ENCODE measurements around the gene UBE2L5. TPM values are rescaled to one million over a fixed set of nuclear protein-coding genes. Genes with fewer than 3 reads are reported as not detected.

UBE2L5 gene
- total and polyA plus RNA-seq, 2 of the 4 experiments (the other 2 are of a cell fraction): 0.18 TPM; not detected in 1

DNA sequence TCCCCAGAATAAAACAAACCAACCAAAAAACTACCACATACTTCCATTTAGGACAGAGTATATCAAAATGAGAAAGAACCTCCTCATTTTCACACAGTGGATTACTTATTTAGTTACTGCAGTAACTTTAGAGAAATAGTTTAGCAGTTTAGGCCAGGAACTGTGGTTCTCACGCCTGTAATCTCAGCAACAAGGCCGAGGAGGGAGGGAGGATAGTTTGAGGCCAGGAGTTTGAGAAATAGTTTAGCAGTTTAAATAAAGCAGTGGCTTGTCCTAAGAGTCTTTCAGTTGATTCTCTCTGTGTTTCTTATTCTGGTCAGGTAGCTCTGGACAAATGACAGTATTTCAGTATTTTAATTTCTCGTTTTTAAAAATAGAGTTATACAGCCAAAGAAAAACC lies 34.0 kb downstream of the UBE2L5 start:
- H2BK20ac ChIP-seq (ENCODE audit: low read depth, low read length): no peak overlapping the region
- H3K36me3 ChIP-seq (ENCODE audit: control insufficient read depth, insufficient read depth, low read length): no peaks in the 10 kb centered on the region; the same call in 1 of the 2 replicates
- H2BK15ac ChIP-seq (ENCODE audit: low read depth, low read length): no peak overlapping the region
- no peak overlapping the region for H3K9ac ChIP-seq (ENCODE audit: low read depth, low read length)
- H3K56ac ChIP-seq (ENCODE audit: extremely low read depth, insufficient read depth, low read length): no peak overlapping the region
- DNase-seq (no peak), ATAC-seq (ENCODE audit: low read depth) (no peak)
- H3K18ac ChIP-seq (ENCODE audit: low read depth, low read length): no peak overlapping the region
- no peak overlapping the region for H3K4ac ChIP-seq (ENCODE audit: low read depth, low read length)
- in situ Hi-C loops (cut with MboI; ENCODE audit: low sequenced_read_pairs): loop anchor here (25.0 kb wide), 1 partner anchor 356 kb away; no protein-coding TSS in a partner anchor
- no peak overlapping the region for H2AK9ac ChIP-seq (replicated peaks; ENCODE audit: low read depth, low read length, poor library complexity)
- H3K23ac ChIP-seq (ENCODE audit: low read depth, low read length): no peak overlapping the region
- POLR2A ChIA-PET (ENCODE audit: unreplicated experiment): no interaction called here
- H2AK5ac ChIP-seq (ENCODE audit: low read depth, low read length): no peak overlapping the region
- H3K27me3 ChIP-seq (ENCODE audit: control insufficient read depth, insufficient read depth, low read length): no peaks in the 10 kb centered on the region
- H3K27ac ChIP-seq (ENCODE audit: insufficient read depth, low read length): no peak overlapping the region
- CTCF ChIA-PET: interaction anchor here (0.6 to 1.8 kb wide), 3 partner anchors 62 to 588 kb away, joined by 3 to 5 read pairs (median 3); no protein-coding TSS in a partner anchor
- dilution Hi-C loops (cut with HindIII; ENCODE audit: low sequenced_read_pairs, unreplicated experiment): no loop called here
- no CpG with 5 or more reads among the region's 3 CpGs for whole genome bisulfite sequencing, 2 experiments (ENCODE audit: extremely low coverage in 2 of 2, insufficient read length in 1 of 2)
- no peak overlapping the region for H2BK5ac ChIP-seq (ENCODE audit: low read depth, low read length, poor library complexity, severe bottlenecking)
- no TSS peak for BruUV-seq (replicated peaks)
- H3K9me3 ChIP-seq (ENCODE audit: control insufficient read depth, insufficient read depth, low read length): no peaks in the 10 kb centered on the region
- no peak overlapping the region for H2BK120ac ChIP-seq (ENCODE audit: low read depth, low read length)
- H3K14ac ChIP-seq (replicated peaks; ENCODE audit: low read depth, low read length): no peak overlapping the region; the same call in 1 of the 2 replicates
- no peak overlapping the region for H4K91ac ChIP-seq (ENCODE audit: insufficient read depth, low read depth, low read length)
- peaks cover 2 to 6% of the 10 kb centered on the region in 2 experiments; a peak in 2 of 4 replicates for H3K79me1 ChIP-seq (ENCODE audit: low read depth in 1 of 2, low read length in 2 of 2)
- H3K4me2 ChIP-seq (ENCODE audit: low read depth, low read length): no peak overlapping the region
- H4K5ac ChIP-seq (ENCODE audit: low read depth, low read length): no peak overlapping the region
- H4K20me1 ChIP-seq (ENCODE audit: insufficient read depth, low read length): no peaks in the 10 kb centered on the region
- no peaks in the 10 kb centered on the region for H3K4me1 ChIP-seq (ENCODE audit: control insufficient read depth, insufficient read depth, low read length)
- H4K8ac ChIP-seq (ENCODE audit: low read depth in 2 of 2, low read length in 2 of 2): no peak overlapping the region
- TF ChIP-seq MAZ (IDR thresholded peaks at IDR 0.05; ENCODE audit: borderline replicate concordance, low read depth, low read length) (no peak), MAFK (IDR thresholded peaks at IDR 0.05; ENCODE audit: low read depth, low read length) (no peak), RFX5 (IDR thresholded peaks at IDR 0.05; ENCODE audit: low read depth, low read length) (no peak), POLR2A (IDR thresholded peaks at IDR 0.05; ENCODE audit: low read depth, low read length) (no peak)
- H2AFZ ChIP-seq (replicated peaks; ENCODE audit: low read length, poor library complexity): no peak overlapping the region
- intact Hi-C loops (cut with micrococcal nuclease): loop anchor here (5.0 kb wide), 1 partner anchor 34 kb away; the partner anchor contains the start of gene UBE2L5
- H3K4me3 ChIP-seq (ENCODE audit: insufficient read depth, low read depth, low read length): no peak overlapping the region
- H3K9me1 ChIP-seq (ENCODE audit: insufficient read depth, low read length): no peaks in the 10 kb centered on the region; the same call in 1 of the 2 replicates
